OCI-LY7 (cell line): ENCODE data around the gene RUVBL1. TPM values are rescaled to one million over a fixed set of nuclear protein-coding genes. Genes with fewer than 3 reads are reported as not detected.

Source experiments
- BruUV-seq: library from RNA; stranded (reverse); fragments of 400-500 nt; replicated peaks from 2 replicates; lab custom pipeline; 2021; lab: Mats Ljungman, UMichigan
- CTCF ChIA-PET: fragments of 300-600 bp; sonication (Branson Sonifier 250); formaldehyde crosslinking; loops from one replicate; lab custom pipeline; 2022; ENCODE audit warnings: antibody characterized with exemption; ENCODE audit not compliant: unreplicated experiment; lab: Charles Lee
- POLR2A ChIA-PET: fragments of 300-600 bp; sonication (Branson Sonifier 250); formaldehyde crosslinking; loops from one replicate; lab custom pipeline; 2022; ENCODE audit warnings: antibody characterized with exemption; lab: Charles Lee
- DNase-seq: peaks from one replicate; pipeline ENCODE4 v3.0.0-alpha.2; 2015; ENCODE audit warnings: low spot score
- H2AFZ ChIP-seq: fragments of 200-600 bp; sonication (generic), shearing (Covaris generic); 2 replicates; pipeline ENCODE4 v1.6.1; 2014; ENCODE audit warnings: mild to moderate bottlenecking, antibody characterized with exemption, low read length, moderate library complexity
- H3K27ac ChIP-seq: fragments of 200-600 bp; sonication (generic); 2 replicates; pipeline ENCODE4 v1.5.1; 2014; ENCODE audit warnings: mixed run types, low read depth, mild to moderate bottlenecking, moderate library complexity, low read length, inconsistent platforms; ENCODE audit not compliant: poor library complexity, severe bottlenecking
- H3K36me3 ChIP-seq: fragments of 200-600 bp; sonication (generic); 2 replicates; pipeline ENCODE4 v1.6.1; 2014; ENCODE audit warnings: mild to moderate bottlenecking, antibody characterized with exemption, low read length, moderate library complexity, mixed read lengths; ENCODE audit not compliant: insufficient read depth
- H3K4me1 ChIP-seq: fragments of 200-600 bp; sonication (generic); 2 replicates; pipeline ENCODE4 v1.5.1; 2014; ENCODE audit warnings: mild to moderate bottlenecking, low read length; ENCODE audit not compliant: insufficient read depth, poor library complexity, severe bottlenecking
- H3K4me2 ChIP-seq: fragments of 200-600 bp; sonication (generic); 2 replicates; pipeline ENCODE4 v1.6.1; 2014; ENCODE audit warnings: mild to moderate bottlenecking, low read length
- H3K4me3 ChIP-seq: fragments of 200-600 bp; sonication (generic); 2 replicates; pipeline ENCODE4 v1.5.1; 2014; ENCODE audit warnings: mild to moderate bottlenecking, low read depth, low read length; ENCODE audit not compliant: poor library complexity, severe bottlenecking
- H3K79me2 ChIP-seq: fragments of 200-600 bp; sonication (generic); 2 replicates; pipeline ENCODE4 v1.6.1; 2016; ENCODE audit warnings: low read depth, mild to moderate bottlenecking, low read length, moderate library complexity, mixed read lengths; ENCODE audit not compliant: insufficient read depth
- H3K9me2 ChIP-seq: fragments of 200-600 bp; sonication (generic); 2 replicates; pipeline ENCODE4 v1.6.1; 2016; ENCODE audit warnings: mild to moderate bottlenecking, low read length, mixed read lengths; ENCODE audit not compliant: insufficient read depth
- H3K9me3 ChIP-seq: fragments of 200-600 bp; sonication (generic); 2 replicates; pipeline ENCODE4 v1.6.1; 2014; ENCODE audit warnings: mild to moderate bottlenecking, mixed run types, low read length, mixed read lengths
- H4K20me1 ChIP-seq: fragments of 200-600 bp; sonication (generic); 2 replicates; pipeline ENCODE4 v1.6.1; 2014; ENCODE audit warnings: mild to moderate bottlenecking, antibody characterized with exemption, low read length, moderate library complexity, mixed read lengths; ENCODE audit not compliant: insufficient read depth
- EZH2phosphoT487 ChIP-seq: fragments of 200-600 bp; sonication (generic); IDR thresholded peaks from 2 replicates; pipeline ENCODE4 v1.6.1; 2018; ENCODE audit warnings: low read depth, borderline replicate concordance, mild to moderate bottlenecking, mixed run types, antibody characterized with exemption, low read length, moderate library complexity, mixed read lengths
- intact Hi-C: fragments of 100-400 bp; cut with micrococcal nuclease; formaldehyde crosslinking; loops from one replicate; pipeline ENCODE4 v1.10.0; 2022; ENCODE audit not compliant: unreplicated experiment
- total RNA-seq, 2 experiments: library from RNA; depleted of rRNA in 1 of 2; stranded (reverse); fragments of >200 nt in 1 of 2; shearing (Covaris generic) in 1 of 2; gene quantifications; 2 replicates each; pipeline ENCODE4 v1.2.3, GENCODE V29; 2014 to 2022
- TF ChIP-seq, protein P1 (sequence below): fragments of 200-600 bp; sonication (generic); conservative IDR thresholded peaks from 2 replicates; pipeline ENCODE4 v1.5.1; 2014; ENCODE audit warnings: mild to moderate bottlenecking, antibody characterized with exemption, low read length, moderate library complexity, mixed read lengths

RUVBL1 gene
- total RNA-seq, 2 experiments from 2014 or later = 91.4 to 103 TPM

GRCh38 chr3:128077202-128077624 lies 46.4 kb downstream of the RUVBL1 start:
- no peak for DNase-seq
- H3K79me2 ChIP-seq = no peaks in the 10 kb centered on the region
- H3K4me1 ChIP-seq = no peaks in the 10 kb centered on the region
- ChIA-PET CTCF (no interaction called here), POLR2A (no interaction called here)
- no peaks in the 10 kb centered on the region for H3K9me2 ChIP-seq
- H4K20me1 ChIP-seq = no peaks in the 10 kb centered on the region
- no peak overlapping the region for H3K4me2 ChIP-seq
- no peak overlapping the region for H2AFZ ChIP-seq
- intact Hi-C loops = no loop called here
- no peak for TF ChIP-seq EZH2phosphoT487
- TF ChIP-seq, protein P1, sequence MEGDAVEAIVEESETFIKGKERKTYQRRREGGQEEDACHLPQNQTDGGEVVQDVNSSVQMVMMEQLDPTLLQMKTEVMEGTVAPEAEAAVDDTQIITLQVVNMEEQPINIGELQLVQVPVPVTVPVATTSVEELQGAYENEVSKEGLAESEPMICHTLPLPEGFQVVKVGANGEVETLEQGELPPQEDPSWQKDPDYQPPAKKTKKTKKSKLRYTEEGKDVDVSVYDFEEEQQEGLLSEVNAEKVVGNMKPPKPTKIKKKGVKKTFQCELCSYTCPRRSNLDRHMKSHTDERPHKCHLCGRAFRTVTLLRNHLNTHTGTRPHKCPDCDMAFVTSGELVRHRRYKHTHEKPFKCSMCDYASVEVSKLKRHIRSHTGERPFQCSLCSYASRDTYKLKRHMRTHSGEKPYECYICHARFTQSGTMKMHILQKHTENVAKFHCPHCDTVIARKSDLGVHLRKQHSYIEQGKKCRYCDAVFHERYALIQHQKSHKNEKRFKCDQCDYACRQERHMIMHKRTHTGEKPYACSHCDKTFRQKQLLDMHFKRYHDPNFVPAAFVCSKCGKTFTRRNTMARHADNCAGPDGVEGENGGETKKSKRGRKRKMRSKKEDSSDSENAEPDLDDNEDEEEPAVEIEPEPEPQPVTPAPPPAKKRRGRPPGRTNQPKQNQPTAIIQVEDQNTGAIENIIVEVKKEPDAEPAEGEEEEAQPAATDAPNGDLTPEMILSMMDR = no peak
- H3K36me3 ChIP-seq = peaks cover 92% of the 10 kb centered on the region
- H3K4me3 ChIP-seq = no peak overlapping the region
- no peak overlapping the region for H3K27ac ChIP-seq
- H3K9me3 ChIP-seq = no peaks in the 10 kb centered on the region
- no TSS peak for BruUV-seq

GRCh38 chr3:128076483-128077201 lies 47.0 kb downstream of the RUVBL1 start:
- Histone ChIP-seq H3K27ac (no peak overlapping the region), H3K36me3 (peaks cover 92% of the 10 kb centered on the region), H3K79me2 (no peaks in the 10 kb centered on the region), H3K4me3 (no peak overlapping the region), H4K20me1 (no peaks in the 10 kb centered on the region), H3K4me1 (no peaks in the 10 kb centered on the region), H3K9me2 (no peaks in the 10 kb centered on the region), H3K9me3 (no peaks in the 10 kb centered on the region), H3K4me2 (no peak overlapping the region), H2AFZ (no peak overlapping the region)
- no TSS peak for BruUV-seq
- CTCF ChIA-PET = no interaction called here
- intact Hi-C loops = no loop called here
- POLR2A ChIA-PET = no interaction called here
- no peak for DNase-seq
- TF ChIP-seq EZH2phosphoT487 = no peak
- TF ChIP-seq, protein P1 = no peak
